Activated CD8-positive, alpha-beta memory T cell treated with anti-CD3 and anti-CD28 coated beads, Interleukin-2, amount 50 U/mL, for 4 hours (primary cell): ENCODE results near the gene ALDH4A1.
"Not testable (repeated sequence)": the region's sequence is repeated elsewhere in the genome, so short reads cannot be mapped to it uniquely, and the experiment has no call there.

Source experiments
- DNase-seq: peaks from one replicate; pipeline ENCODE4 v3.0.0-alpha.2; 2020

Gene ALDH4A1

GRCh38 chr1:18898567-18898966 is 3.8 kb downstream of the ALDH4A1 start:
- no peak for DNase-seq

- DNase-seq: no peak
Measured at GRCh38 chr1:18895317-18895716, 7.0 kb downstream of the ALDH4A1 start.

GRCh38 chr1:18893120-18893519 is 9.2 kb downstream of the ALDH4A1 start:
- DNase-seq: no peak

- DNase-seq: not testable (repeated sequence)
Measured at GRCh38 chr1:18891858-18892257, 10.5 kb downstream of the ALDH4A1 start.

- DNase-seq: no peak
Measured at GRCh38 chr1:18891426-18891780, 11.0 kb downstream of the ALDH4A1 start.

GRCh38 chr1:18890706-18891425 is 11.5 kb downstream of the ALDH4A1 start:
- no peak for DNase-seq

GRCh38 chr1:18886003-18886335 is 16.4 kb downstream of the ALDH4A1 start:
- DNase-seq: no peak

GRCh38 chr1:18885311-18886002 is 16.9 kb downstream of the ALDH4A1 start:
- no peak for DNase-seq

GRCh38 chr1:18884727-18885126 is 17.6 kb downstream of the ALDH4A1 start:
- no peak for DNase-seq

- no peak for DNase-seq
Measured at GRCh38 chr1:18884419-18884717, 18.0 kb downstream of the ALDH4A1 start.

GRCh38 chr1:18883636-18884418 is 18.5 kb downstream of the ALDH4A1 start:
- DNase-seq: peak; percentile 76

- DNase-seq: no peak
Measured at GRCh38 chr1:18883079-18883478, 19.3 kb downstream of the ALDH4A1 start.

GRCh38 chr1:18882486-18882885 is 19.9 kb downstream of the ALDH4A1 start:
- no peak for DNase-seq

GRCh38 chr1:18881642-18882431 is 20.5 kb downstream of the ALDH4A1 start:
- no peak for DNase-seq

- no peak for DNase-seq
Measured at GRCh38 chr1:18881164-18881563, 21.2 kb downstream of the ALDH4A1 start.

GRCh38 chr1:18880585-18880984 is 21.8 kb downstream of the ALDH4A1 start:
- DNase-seq: no peak

- DNase-seq: no peak
Measured at GRCh38 chr1:18879791-18880309, 22.5 kb downstream of the ALDH4A1 start.

- no peak for DNase-seq
Measured at GRCh38 chr1:18879215-18879790, 23.1 kb downstream of the ALDH4A1 start.

GRCh38 chr1:18878538-18879214 is 23.7 kb downstream of the ALDH4A1 start:
- DNase-seq: no peak

GRCh38 chr1:18877282-18877681 is 25.1 kb downstream of the ALDH4A1 start:
- no peak for DNase-seq

- no peak for DNase-seq
Measured at GRCh38 chr1:18876210-18876609, 26.1 kb downstream of the ALDH4A1 start.

- no peak for DNase-seq
Measured at GRCh38 chr1:18875796-18876128, 26.6 kb downstream of the ALDH4A1 start.
